HG03135 (cell line): ENCODE results near the gene ANKRD40.
"Not testable (repeated sequence)": the region's sequence is repeated elsewhere in the genome, so short reads cannot be mapped to it uniquely, and the experiment has no call there.

Experiments
- ATAC-seq: cut with Tn5 transposase; IDR thresholded peaks from one replicate; pipeline ENCODE4 v1.9.1; 2021; ENCODE audit warnings: mild to moderate bottlenecking, moderate library complexity; ENCODE audit not compliant: unreplicated experiment

The ANKRD40 gene, protein sequence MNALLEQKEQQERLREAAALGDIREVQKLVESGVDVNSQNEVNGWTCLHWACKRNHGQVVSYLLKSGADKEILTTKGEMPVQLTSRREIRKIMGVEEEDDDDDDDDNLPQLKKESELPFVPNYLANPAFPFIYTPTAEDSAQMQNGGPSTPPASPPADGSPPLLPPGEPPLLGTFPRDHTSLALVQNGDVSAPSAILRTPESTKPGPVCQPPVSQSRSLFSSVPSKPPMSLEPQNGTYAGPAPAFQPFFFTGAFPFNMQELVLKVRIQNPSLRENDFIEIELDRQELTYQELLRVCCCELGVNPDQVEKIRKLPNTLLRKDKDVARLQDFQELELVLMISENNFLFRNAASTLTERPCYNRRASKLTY

GRCh38 chr17:50707289-50708049 is at the start of gene ANKRD40:
TSS of gene ANKRD40 (minus strand) at chr17:50707914. CDS start at chr17:50707654, 260 bp downstream.
- peak; percentile 80 for ATAC-seq

DNA sequence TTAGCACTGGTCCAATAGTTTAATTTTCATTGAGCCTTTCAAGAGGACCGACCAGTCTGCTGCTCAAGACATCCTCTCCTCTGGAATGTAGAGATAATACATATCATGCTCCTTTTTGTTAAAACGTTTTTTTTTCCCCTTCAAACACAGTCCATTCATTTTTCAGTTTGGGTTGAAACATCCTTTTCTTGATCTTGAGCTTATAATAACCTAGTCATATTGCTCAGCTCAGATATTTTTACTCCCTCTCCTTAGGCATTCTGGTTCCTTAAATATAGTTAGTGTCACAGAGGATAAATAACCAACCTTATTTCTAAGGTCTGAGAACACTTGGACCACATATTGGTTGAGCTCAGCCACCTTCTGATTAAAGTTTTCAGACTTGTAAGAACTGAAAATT is 46.8 kb upstream of the ANKRD40 start:
- no peak for ATAC-seq

DNA sequence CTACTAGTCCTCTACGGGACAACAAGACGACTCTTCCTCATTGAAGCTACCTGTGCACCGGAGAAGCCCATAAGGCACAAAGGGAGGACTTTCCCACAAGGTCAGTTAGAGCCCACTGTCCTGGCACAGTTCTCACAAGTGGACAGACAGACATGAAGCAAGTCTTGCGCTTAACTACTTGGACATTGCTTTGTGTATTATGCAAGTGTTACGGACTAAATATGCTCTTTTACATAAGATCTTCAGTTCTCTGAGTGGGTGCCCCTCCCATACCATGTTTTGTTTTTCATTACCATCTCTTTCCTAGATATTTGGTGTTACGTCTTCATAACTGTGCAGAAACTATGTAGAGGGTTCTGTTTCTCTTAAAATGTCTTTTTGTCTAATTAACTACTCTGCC is 41.5 kb upstream of the ANKRD40 start:
- ATAC-seq = no peak

DNA sequence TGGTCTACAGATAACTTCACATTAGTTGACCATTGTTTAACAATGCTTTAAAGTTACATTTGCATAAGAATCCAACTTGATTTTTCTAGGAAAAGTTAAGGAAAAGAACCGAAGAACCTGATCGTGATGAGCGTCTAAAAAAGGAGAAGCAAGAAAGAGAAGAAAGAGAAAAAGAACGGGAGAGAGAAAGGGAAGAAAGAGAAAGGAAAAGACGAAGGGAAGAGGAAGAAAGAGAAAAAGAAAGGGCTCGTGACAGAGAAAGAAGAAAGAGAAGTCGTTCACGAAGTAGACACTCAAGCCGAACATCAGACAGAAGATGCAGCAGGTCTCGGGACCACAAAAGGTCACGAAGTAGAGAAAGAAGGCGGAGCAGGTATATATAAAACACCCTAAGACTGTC is 37.9 kb upstream of the ANKRD40 start:
- no peak for ATAC-seq

DNA sequence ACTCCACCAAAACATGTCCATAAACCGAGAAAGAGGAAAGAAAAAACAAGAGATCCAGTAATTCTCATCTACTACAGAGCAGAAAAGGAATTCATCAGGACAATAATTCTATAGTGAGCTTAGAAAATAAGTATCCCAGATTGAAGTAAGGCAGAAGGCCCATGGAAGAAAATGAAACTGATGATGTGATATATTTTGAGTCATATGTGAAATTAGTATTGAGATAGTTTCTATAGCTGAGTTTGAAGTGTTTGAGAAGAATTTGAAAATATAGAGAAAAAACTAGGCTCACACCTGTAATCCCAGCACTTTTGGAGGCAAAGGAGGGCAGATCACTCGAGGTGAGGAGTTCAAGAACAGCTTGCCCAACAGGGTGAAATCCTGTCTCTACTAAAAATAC is 31.4 kb upstream of the ANKRD40 start:
- ATAC-seq = no peak

DNA sequence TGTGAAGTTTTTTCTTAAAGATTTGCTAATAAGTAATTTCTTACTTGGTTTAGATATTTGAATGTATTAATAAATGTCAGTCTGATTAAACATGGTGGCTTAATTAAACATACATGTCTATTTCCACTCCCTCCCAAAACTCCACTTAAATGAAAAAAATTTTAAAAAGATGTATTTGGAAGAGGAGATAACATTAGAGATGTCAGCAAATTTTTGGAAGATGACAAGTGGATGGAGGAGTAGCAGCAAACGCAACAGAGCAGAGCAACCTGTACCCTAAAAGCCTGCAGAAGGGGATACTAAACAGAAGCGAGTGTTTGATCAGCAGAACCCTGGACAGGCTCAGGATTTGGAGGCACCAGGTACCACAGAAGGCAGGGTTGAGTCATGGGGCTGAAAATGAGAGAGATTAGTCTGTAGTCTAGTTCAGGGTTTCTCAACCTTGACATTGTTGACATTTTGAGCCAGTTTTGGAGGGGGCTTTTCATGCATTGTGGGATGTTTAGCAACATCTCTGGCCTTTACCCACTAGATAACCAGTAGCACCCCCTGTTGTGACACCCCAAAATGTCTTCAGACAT is 29.5 kb upstream of the ANKRD40 start:
- ATAC-seq = no peak

DNA sequence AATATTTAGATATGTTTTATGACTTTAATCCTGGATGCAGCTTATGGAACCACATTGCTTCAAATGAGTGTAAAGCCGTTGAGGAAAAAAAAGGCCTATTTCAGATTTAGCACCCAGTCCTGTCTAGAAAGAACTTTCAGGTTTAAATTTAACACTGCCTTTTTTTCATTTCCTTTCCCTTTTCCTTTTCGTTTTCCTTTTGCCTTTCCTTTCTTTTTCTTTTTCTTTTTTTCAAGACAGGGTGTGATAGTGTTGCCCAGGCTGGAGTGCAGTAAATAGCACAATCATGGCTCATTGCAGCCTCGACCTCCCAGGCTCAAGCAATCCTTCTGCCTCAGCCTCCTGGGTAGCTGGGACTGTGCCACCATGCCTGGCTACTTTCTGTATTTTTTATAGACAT is 27.6 kb upstream of the ANKRD40 start:
- no peak for ATAC-seq

GRCh38 chr17:50731575-50732460 is 24.1 kb upstream of the ANKRD40 start:
- no peak for ATAC-seq

GRCh38 chr17:50728881-50729765 is 21.4 kb upstream of the ANKRD40 start:
- ATAC-seq = no peak

DNA sequence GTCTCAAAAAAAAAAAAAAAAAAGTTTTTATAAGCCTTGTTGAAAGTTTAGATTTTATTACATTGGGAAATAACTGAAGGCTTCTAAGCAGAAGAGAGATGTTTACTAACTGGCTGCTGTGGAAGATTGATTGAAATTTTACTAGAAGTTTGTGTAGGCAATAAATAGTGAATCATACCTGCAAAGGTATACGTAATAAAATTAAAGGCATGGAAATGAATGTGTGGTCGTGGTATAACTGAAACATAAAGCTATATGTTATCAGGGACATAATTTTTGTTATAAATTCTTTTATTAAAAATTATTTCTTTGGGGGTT is 20.4 kb upstream of the ANKRD40 start:
- no peak for ATAC-seq

- no peak for ATAC-seq
Measured at GRCh38 chr17:50725769-50726655, 18.3 kb upstream of the ANKRD40 start.

GRCh38 chr17:50724622-50725021 is 16.9 kb upstream of the ANKRD40 start:
- not testable (repeated sequence) for ATAC-seq

GRCh38 chr17:50722746-50723145 is 15.0 kb upstream of the ANKRD40 start:
- no peak for ATAC-seq

- ATAC-seq = no peak
Measured at GRCh38 chr17:50721194-50722010, 13.7 kb upstream of the ANKRD40 start.

DNA sequence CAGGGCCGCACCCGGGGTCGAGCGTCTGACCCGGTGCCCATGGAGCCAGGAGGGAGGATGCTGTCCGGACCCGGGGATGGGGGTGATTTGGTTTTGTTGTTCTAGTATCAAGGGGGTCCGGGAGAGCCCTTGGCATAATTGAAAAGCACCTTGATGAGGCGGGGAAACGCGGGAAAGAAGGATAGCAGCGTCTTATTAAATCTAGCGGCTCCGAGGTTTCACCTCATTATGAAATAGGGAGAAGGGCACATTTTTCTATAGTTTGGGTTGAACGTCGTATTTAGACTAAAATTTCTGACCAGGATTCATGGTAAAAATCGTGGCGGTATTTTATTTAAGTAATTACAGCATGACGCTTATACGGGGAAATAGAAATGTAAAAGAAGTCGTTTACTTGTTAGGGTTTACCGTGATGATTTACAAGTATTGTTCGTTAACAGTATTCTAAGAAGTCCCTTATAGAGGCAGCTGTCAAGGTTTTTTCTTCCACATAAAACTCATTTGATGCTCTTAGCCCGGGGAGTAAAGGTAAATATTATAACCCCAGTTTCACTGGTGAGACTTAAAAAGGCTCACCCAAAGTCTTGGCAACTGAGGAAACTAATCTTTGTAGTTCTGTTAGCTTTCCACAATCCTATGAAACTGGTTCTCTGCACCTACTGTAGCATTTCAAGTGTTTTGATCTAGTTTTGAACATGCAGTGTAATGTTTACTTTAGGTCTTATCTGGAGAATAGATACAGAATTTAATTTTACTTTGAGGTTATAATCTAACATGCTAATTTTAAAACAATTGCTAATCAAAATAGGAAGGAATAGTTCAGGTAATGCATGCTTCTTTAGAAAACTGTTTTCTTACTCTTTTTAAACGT is 12.4 kb upstream of the ANKRD40 start:
- ATAC-seq = no peak

- peak; percentile 84 for ATAC-seq
Measured at GRCh38 chr17:50719144-50719923, 11.6 kb upstream of the ANKRD40 start, which contains the start of gene LUC7L3. TSS of gene LUC7L3 (plus strand) at chr17:50719603. CDS start at chr17:50719733, 130 bp downstream.
